ENCODE measurements around the gene PHOSPHO1.

Gene PHOSPHO1

GRCh38 chr17:49217651-49218413 is 12.8 kb downstream of the PHOSPHO1 start:
- DNase-seq: no peak

- no peak for DNase-seq
These were observed 13.5 kb downstream of the PHOSPHO1 start for GRCh38 chr17:49216953-49217650.

GRCh38 chr17:49216482-49216881 is 14.1 kb downstream of the PHOSPHO1 start:
- no peak for DNase-seq

GRCh38 chr17:49214676-49215360 is 15.8 kb downstream of the PHOSPHO1 start:
- no peak for DNase-seq

- DNase-seq: no peak
These were observed 16.7 kb downstream of the PHOSPHO1 start for GRCh38 chr17:49213847-49214246.

GRCh38 chr17:49213399-49213798 is 17.2 kb downstream of the PHOSPHO1 start:
- DNase-seq: no peak

GRCh38 chr17:49210158-49211029 is 20.2 kb downstream of the PHOSPHO1 start, which contains the start of the genes ABI3 and GNGT2:
TSS of gene ABI3 (plus strand) at chr17:49210707. CDS start at chr17:49210725, 18 bp downstream.
TSS of gene GNGT2 (minus strand) at chr17:49210574. CDS start at chr17:49207422, 3,152 bp downstream.
- no peak for DNase-seq

GRCh38 chr17:49209061-49209571 is 21.5 kb downstream of the PHOSPHO1 start:
- DNase-seq: no peak

- DNase-seq: no peak
These were observed 26.1 kb downstream of the PHOSPHO1 start for GRCh38 chr17:49204516-49204915.

GRCh38 chr17:49203796-49204195 is 26.8 kb downstream of the PHOSPHO1 start:
- no peak for DNase-seq

- no peak for DNase-seq
These were observed 29.1 kb downstream of the PHOSPHO1 start for GRCh38 chr17:49201481-49201927.

GRCh38 chr17:49200423-49201083 is 30.0 kb downstream of the PHOSPHO1 start:
- no peak for DNase-seq

- DNase-seq: peak; percentile 61
These were observed 32.4 kb downstream of the PHOSPHO1 start for GRCh38 chr17:49198211-49198610.

- DNase-seq: peak; percentile 84
These were observed 33.1 kb downstream of the PHOSPHO1 start for GRCh38 chr17:49197346-49197998.

GRCh38 chr17:49196520-49196919 is 34.1 kb downstream of the PHOSPHO1 start:
- DNase-seq: no peak

GRCh38 chr17:49195751-49196150 is 34.8 kb downstream of the PHOSPHO1 start:
- no peak for DNase-seq

GRCh38 chr17:49194297-49194607 is 36.3 kb downstream of the PHOSPHO1 start:
- no peak for DNase-seq

GRCh38 chr17:49193513-49194296 is 36.9 kb downstream of the PHOSPHO1 start:
- peak; percentile 98 for DNase-seq

- peak; percentile 76 for DNase-seq
These were observed 38.5 kb downstream of the PHOSPHO1 start for GRCh38 chr17:49191917-49192741.
